IPS-18c (cell line): ENCODE results near the gene SFMBT1.

Experiments
- H3K4me3 ChIP-seq: 2 replicates; pipeline ENCODE4 v1.7.0; 2013; ENCODE audit warnings: low read depth, mild to moderate bottlenecking, low read length, moderate library complexity; ENCODE audit not compliant: insufficient read depth
- H3K9me3 ChIP-seq: one replicate; pipeline ENCODE4 v1.6.1; 2013; ENCODE audit warnings: mild to moderate bottlenecking, low read length, moderate library complexity; ENCODE audit not compliant: control insufficient read depth, insufficient read depth

The SFMBT1 gene

DNA sequence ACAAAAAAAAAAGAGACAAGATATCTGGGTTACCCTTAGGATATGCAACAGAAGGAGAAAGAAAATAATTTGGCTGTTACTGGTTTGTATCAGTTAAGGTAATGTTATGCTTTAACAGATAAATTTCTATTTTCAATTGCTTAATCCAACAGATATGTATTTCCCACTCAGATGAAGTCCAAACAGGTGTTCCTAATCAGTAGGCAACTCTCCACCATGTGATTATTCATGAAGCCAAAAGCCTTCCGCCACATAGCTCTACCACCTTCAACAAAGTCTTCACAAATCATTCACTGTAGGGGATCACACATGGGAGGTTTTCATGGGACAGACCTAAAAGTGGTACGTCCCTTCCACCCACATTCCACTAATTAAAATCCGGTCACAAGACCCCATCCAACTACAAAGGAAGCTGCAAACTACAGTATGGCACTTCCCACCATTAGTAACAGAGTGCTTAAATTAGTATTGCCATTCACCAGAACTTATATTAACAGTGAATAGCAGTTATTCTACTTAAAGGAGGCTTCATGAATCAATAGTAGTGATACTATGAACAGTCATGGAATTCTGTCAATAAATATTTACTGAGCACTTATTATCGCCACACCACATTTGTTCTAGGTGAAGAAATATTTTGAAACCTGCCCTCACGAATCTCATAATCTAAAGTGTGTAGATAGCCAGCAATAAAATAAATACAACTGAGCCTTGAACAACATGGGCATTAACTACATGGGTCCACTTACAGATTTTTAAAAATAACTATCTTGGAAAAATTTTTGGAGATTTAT is 66.5 kb downstream of the SFMBT1 start:
- H3K9me3 ChIP-seq = no peaks in the 10 kb centered on the region
- no peak overlapping the region for H3K4me3 ChIP-seq

DNA sequence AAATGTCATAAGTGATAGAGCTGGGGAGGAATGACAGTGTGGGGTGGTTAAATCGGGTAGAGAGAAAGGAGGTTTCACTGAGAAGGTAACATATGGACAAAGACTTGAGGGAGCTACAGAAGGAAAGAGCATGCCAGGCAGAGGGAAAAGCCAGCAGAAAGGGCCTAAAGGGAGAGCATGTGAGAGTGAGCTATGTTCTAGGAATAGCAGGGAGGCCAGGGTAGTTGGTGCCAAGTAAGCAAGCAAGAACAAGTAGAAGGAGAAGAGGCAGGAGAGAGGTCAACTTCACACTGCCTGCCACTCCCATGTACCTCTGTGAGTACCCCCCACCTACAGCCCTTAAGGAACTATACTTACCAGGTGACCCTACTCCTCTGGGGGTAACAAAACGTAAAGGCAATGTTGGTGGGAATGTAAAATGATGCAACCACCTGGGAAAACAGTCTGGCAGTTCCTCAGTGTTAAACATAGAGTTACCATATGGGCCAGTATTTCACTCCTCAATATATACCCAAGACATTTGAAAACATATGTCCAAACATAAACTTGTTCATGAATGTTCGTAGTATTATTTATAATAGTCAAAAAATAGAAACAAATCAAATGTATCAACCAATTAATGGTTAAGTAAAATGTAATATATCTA is 67.6 kb downstream of the SFMBT1 start:
- no peaks in the 10 kb centered on the region for H3K9me3 ChIP-seq
- no peak overlapping the region for H3K4me3 ChIP-seq

DNA sequence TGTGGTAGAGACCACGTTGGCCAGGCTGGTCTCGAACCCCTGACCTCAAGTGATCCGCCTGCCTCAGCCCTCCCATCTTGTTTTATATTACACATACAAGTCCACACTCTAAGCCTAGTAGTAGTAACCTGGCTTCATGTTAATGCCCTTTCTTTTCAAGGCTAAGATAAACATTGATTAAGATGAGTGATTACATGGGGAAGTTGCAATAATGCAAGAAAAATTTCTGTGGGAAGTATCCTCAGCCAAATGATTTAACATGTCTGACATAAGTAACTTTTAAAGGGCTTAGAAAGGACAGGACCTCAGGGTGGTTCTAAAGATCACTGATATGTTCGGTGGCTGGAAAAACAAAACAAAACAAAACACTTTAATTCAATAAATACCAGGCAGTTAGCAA is 72.1 kb downstream of the SFMBT1 start:
- Histone ChIP-seq H3K9me3 (no peaks in the 10 kb centered on the region), H3K4me3 (no peak overlapping the region)

DNA sequence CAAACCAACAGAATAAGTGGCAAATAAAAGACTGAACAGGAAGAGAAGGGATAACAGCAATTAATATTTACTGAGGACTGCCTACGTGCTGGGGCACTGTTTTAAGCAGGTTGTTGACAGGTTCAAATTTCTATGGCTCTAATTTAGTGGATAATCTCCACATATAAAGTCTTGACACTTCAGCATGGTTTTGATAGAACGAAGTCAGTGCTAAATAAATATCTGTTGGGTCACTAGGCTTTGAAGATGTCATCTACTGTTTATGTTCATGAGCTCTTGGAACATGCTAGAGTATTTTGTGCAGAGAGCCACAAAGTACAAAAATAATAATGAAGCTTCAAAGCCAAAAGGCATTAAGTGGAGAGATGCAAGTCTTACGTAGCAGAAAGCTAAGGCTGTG is 74.0 kb downstream of the SFMBT1 start:
- Histone ChIP-seq H3K9me3 (no peaks in the 10 kb centered on the region), H3K4me3 (no peak overlapping the region)

DNA sequence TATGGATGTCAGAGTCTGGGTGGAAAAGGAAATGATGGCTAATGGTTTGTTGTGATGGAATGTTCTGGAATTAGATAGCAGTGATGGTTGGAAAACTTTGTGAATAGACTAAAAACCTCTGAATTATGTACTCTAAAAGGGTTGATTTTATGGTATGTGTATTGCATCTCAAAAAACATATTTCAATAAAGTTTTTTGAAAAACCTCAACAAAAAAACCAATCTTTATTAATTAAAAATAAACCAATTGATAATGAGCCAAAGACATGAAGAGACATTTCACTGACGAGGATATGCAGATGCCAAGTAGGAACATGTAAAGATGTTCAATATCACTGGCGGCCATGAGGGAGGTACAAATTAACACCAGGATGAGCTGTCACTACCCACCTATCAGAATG is 78.5 kb downstream of the SFMBT1 start:
- Histone ChIP-seq H3K9me3 (no peaks in the 10 kb centered on the region), H3K4me3 (no peak overlapping the region)

DNA sequence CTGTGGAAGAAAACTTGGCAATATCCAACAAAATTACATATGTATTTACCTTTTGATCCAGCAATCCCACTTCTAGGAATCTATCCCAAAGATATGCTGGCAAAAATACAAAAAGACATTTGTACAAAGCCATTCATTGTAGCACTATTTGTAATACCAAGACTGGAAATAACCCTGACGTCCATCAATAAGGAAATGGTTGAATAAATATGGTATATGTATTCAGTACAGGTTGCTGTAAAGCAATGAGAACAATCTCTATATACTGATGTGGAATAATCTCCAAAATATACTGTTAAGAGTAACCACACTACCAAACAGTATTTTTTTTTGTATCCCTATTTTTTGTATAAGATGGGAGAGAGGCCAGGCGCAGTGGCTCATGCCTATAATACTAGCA is 83.7 kb downstream of the SFMBT1 start:
- Histone ChIP-seq H3K4me3 (no peak overlapping the region), H3K9me3 (no peaks in the 10 kb centered on the region)

DNA sequence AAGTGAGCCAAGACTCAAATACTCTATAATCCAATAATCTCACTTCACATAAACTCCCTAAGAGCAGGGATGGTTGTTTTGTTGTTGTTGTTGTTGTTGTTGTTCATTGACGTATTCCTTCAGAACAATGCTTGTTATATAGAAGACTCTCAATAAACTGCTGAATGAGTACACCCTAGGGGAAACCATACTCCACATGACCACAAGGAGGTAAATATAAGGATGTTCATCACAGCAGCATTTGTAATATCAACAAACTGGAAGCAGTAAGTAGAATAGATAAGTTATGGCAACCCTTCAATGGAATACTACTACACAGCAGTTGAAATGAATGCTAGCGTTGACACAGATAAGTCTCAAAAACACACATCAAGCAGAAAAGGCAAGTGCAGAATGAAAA is 86.1 kb downstream of the SFMBT1 start:
- Histone ChIP-seq H3K9me3 (no peaks in the 10 kb centered on the region), H3K4me3 (no peak overlapping the region)

DNA sequence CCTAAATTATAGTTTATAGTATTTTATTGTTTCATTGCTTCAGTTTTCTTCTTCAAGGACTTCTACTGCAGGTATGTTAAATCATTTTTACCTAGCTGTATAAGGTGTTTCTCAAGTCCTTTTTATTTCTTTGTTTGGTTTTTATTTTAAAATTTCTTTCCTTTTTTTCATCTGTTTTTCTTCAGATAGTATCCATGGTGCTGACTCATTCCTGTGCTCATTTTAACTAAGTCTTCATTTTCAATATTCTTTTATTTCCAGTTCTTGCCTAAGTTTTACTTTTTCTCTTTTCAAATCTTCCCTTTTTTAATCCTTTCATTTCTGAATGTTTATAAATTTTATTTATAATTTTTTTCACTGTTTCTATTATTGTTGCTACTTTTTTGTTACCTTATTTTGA is 106.3 kb downstream of the SFMBT1 start:
- Histone ChIP-seq H3K9me3 (no peaks in the 10 kb centered on the region), H3K4me3 (no peak overlapping the region)

DNA sequence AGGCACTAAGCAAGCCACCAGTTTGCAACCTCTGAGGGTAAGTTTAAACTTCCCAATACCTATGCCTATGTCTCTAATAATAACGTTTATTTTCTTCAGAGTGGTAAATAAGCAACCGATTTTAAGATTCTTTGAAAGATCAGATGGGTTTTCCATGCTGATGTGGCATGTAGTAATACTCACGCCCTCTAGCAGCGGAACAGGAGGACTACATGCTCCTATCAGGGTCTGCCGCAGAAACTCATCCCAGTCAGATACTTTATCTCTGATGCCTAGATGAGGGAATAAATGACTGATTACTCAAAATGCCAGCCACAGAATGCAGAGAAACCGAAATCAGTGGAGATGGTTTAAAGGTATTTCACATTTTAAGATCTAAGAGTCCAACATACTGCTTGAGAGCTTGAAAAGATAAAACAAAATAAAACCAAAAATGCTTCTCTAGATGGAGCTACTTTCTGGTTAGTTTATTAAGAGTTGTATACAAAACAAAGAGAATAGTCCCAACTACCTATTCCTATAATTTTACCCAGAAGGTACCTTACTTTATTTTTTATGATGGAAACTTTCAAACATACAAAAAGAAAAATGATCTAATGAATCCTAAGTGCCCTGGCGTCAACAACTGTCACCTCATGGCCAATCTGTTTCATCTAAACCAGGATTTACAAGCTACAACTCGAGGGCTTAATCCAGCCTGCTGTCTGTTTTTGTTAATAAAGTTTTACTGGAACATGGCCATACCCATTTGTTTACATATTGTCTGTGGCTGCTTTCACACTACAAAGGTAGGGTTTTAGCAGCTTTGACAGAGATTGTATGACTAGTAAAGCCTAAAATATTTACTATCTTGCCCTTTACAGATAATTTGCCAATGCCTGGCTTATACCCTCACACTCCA is 111.0 kb downstream of the SFMBT1 start:
- Histone ChIP-seq H3K4me3 (no peak overlapping the region), H3K9me3 (no peaks in the 10 kb centered on the region)

DNA sequence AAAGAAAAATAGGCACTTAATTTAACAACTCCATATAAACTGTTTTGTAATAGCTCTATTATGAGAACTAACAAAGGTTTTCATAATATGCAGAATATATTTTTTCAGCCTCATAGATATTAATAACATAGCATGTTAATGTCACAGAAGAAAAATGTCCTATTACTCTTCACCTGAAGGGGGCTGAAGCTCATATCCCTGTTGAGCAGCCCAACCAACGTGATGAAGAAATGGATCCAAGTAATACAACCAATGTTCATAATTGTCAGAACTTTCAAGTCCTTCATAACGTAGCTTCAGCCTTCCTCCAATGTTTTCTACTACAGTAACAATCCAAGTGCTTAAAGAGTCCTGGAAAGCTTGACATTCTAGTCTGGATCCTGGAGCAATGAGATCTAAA is 114.0 kb downstream of the SFMBT1 start:
- H3K4me3 ChIP-seq = no peak overlapping the region
- no peaks in the 10 kb centered on the region for H3K9me3 ChIP-seq

DNA sequence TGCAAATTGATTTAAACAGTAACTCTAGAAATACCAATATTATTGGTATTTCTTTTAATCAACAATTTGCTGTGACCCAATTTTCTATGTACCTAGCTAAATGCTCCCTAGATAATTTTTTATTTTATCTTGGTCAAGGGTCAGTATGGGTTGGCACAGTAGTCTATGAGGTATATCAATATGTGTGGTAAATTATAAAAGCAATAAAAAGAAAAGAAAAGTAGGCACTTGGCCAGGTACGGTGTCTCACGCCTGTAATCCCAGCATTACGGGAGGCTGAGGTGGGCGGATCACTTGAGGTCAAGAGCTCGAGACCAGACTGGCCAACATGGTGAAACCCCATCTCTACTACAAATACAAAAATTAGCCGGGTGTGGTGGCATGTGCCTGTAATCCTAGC is 114.5 kb downstream of the SFMBT1 start:
- Histone ChIP-seq H3K4me3 (no peak overlapping the region), H3K9me3 (no peaks in the 10 kb centered on the region)

DNA sequence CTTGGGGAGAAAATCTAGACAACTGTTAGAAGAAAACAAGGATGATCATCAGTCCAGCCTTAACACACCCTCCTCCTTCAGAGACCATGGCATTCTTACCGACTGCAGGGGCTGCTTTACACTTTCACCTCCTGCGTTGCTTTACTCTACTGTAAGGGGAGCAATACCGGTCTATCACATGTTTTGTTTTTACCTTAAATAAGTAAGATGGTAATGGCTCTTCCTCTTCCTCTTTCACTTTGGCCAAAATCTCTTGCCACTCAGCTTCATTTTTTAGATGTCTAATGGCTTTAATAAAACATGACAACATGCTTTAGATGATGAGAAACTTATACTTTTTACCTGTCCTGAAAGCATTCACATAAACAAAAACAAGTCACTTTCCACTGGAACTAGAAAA is 115.1 kb downstream of the SFMBT1 start:
- Histone ChIP-seq H3K9me3 (no peaks in the 10 kb centered on the region), H3K4me3 (no peak overlapping the region)

DNA sequence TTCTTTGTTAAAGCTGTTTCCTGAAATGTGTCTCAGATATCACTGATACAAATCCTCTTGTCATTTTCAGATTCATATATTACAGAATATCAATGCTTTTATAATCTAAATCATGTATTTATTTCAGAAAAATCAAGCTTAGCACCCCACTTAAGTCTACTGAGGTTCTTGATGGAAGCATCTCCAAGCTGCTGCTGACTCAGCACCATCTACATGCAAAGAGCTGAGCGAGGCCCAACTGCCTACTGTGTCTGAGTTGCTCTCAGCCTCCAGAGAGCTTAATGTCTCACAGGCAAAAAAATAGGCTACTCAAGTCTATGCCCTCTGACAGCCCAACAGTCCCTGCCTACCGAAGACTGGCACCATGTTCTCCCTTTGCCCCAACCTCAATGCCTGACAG is 119.3 kb downstream of the SFMBT1 start:
- H3K4me3 ChIP-seq = no peak overlapping the region
- H3K9me3 ChIP-seq = no peaks in the 10 kb centered on the region

DNA sequence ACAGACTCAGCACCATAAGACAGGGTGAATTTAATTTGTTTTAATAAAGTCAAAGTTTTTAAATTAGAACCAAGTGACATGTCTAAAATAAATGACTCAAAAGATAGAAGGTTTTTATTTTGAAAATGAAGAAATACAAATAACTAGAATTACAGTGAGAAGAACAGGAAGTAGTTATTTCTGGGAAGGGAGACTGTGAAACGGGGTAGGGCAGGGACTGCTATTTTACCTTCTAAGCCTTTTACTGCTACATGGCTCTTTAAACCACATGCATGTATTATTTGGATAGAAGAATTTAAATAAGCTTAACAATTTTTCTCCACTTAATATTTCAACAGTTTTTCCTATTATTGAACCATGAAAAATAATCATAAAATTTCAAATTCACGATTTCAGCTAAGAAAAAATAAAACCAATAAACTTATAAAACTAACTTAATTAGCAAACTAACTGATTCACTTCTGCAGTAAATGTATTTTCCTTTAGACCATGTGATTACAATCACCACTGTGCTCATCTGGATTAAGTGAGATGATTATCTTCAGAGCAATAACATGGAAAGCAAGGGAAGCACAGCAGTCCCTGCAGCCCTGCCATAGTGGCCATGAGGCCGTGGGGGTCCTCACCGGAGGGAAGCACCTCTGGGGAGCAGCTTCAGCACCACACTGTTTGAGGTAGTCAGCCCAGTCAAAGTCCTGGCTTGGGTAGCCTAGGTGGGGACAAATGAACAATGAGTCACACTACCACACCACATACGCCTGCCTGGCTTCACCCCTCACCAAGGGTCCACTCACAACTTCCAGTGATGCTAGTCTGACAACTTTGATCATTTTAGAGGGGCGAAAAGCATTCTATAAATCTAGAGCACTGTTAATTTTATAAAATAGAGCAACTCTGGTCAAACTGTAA is 120.2 kb downstream of the SFMBT1 start:
- Histone ChIP-seq H3K4me3 (no peak overlapping the region), H3K9me3 (no peaks in the 10 kb centered on the region)

DNA sequence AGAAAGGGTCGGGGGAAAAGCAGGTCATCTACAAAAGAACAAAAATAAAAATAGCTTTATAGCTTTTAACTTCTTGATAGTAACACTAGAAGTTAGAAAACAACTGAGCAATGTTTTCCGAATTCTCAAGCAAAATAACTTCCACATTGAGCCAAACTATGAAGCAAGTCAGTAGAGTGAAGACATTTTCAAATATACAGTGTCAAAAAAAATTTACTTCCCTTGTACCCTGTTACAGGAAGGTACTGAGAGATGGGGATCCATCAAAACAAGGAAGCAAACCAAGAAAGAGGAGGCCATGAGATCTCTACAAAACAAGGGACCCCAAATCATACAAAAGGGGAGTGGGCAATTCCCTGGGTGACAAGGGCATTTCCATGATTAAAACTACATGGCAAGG is 121.9 kb downstream of the SFMBT1 start:
- no peak overlapping the region for H3K4me3 ChIP-seq
- no peaks in the 10 kb centered on the region for H3K9me3 ChIP-seq

DNA sequence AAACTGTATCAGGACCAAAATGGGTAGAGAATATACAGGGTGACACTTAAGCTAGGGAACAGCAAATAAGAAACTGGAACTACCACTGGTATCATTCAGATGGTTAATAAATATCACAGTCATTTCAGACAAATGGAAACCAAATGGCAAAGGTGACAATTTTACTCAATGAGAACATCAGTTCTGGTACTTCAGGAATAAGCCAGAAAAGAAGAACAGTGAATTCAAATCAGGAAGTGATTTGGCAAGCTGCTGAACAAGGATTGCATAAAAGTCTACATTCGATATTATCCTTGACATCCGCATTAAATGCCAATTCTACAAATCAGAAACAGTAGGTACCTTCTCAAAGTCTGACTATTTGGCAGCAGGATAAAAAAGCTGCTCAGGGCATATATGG is 125.0 kb downstream of the SFMBT1 start:
- H3K4me3 ChIP-seq = no peak overlapping the region

DNA sequence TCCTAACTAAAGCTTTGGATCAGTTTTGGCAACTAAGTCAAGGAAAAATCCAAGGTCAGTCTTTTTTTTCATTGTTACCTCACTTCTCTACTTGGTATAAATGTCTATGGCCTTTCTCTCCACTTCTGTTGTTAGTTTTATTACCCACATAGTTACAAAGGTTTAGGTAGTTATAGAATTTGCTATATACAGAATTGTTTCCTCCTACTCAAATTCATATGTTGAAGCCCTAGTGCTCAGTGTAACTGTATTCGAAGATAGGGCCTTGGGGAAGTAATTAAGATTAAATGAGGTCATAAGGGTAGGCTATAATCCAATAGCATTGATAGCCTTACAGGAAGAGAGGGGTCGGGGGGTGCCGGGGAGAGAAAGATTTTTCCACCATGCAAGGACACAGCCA is 128.8 kb downstream of the SFMBT1 start:
- H3K9me3 ChIP-seq = no peaks in the 10 kb centered on the region
- no peak overlapping the region for H3K4me3 ChIP-seq

More for the DNA sequence above, 125.0 kb downstream of the SFMBT1 start:
- no peaks in the 10 kb centered on the region for H3K9me3 ChIP-seq
